CD1c-positive myeloid dendritic cell (primary cell): ENCODE data around the gene CEP20.
"Not testable (repeated sequence)": the region's sequence is repeated elsewhere in the genome, so short reads cannot be mapped to it uniquely, and the experiment has no call there.

Experiments
- DNase-seq: peaks from one replicate; pipeline ENCODE4 v3.0.0-alpha.2; 2016; ENCODE audit errors: extremely low spot score

The CEP20 gene

GRCh38 chr16:15888072-15888976 is at the start of gene CEP20:
CEP20 (minus strand) TSS chr16:15888603; CDS start chr16:15888585, 18 bp downstream.
- DNase-seq: peak; percentile 100

GRCh38 chr16:15936809-15937208 is 48.4 kb upstream of the CEP20 start:
- DNase-seq: peak; percentile 56

- no peak for DNase-seq
Observed at GRCh38 chr16:15934991-15935390, 46.6 kb upstream of the CEP20 start.

- no peak for DNase-seq
Observed at GRCh38 chr16:15933781-15934180, 45.4 kb upstream of the CEP20 start.

- no peak for DNase-seq
Observed at GRCh38 chr16:15932939-15933338, 44.5 kb upstream of the CEP20 start.

GRCh38 chr16:15928261-15929104 is 40.1 kb upstream of the CEP20 start:
- DNase-seq: no peak

GRCh38 chr16:15925631-15926030 is 37.2 kb upstream of the CEP20 start:
- DNase-seq: no peak

- no peak for DNase-seq
Observed at GRCh38 chr16:15924996-15925395, 36.6 kb upstream of the CEP20 start.

- no peak for DNase-seq
Observed at GRCh38 chr16:15919331-15919730, 30.9 kb upstream of the CEP20 start.

GRCh38 chr16:15918314-15918713 is 29.9 kb upstream of the CEP20 start:
- DNase-seq: not testable (repeated sequence)

GRCh38 chr16:15916323-15916722 is 27.9 kb upstream of the CEP20 start:
- DNase-seq: no peak

- no peak for DNase-seq
Observed at GRCh38 chr16:15915555-15916081, 27.2 kb upstream of the CEP20 start.

- no peak for DNase-seq
Observed at GRCh38 chr16:15913046-15913698, 24.8 kb upstream of the CEP20 start.

- DNase-seq: no peak
Observed at GRCh38 chr16:15911198-15911597, 22.8 kb upstream of the CEP20 start.

- DNase-seq: peak; percentile 45
Observed at GRCh38 chr16:15907863-15908478, 19.6 kb upstream of the CEP20 start.

GRCh38 chr16:15906439-15906838 is 18.0 kb upstream of the CEP20 start:
- DNase-seq: no peak

- DNase-seq: no peak
Observed at GRCh38 chr16:15903960-15904359, 15.6 kb upstream of the CEP20 start.

GRCh38 chr16:15900901-15901500 is 12.6 kb upstream of the CEP20 start:
- no peak for DNase-seq

- DNase-seq: no peak
Observed at GRCh38 chr16:15900357-15900756, 12.0 kb upstream of the CEP20 start.

GRCh38 chr16:15899538-15900100 is 11.2 kb upstream of the CEP20 start:
- DNase-seq: peak; percentile 29

GRCh38 chr16:15898654-15899053 is 10.3 kb upstream of the CEP20 start:
- DNase-seq: no peak
